DND-41 (cell line): ENCODE results near the gene HDAC7.

ENCODE experiments used
- ATAC-seq: fragments of 200-7000 bp; cut with Tn5 transposase; 3 replicates; pipeline ENCODE4 v1.9.1; 2021; ENCODE audit warnings: low read depth; ENCODE audit not compliant: insufficient read depth
- DNase-seq: peaks from one replicate; pipeline ENCODE4 v3.0.0-alpha.2; 2020
- H2AFZ ChIP-seq: 2 replicates; pipeline ENCODE4 v1.6.0; 2012; ENCODE audit warnings: low read depth, low read length
- H3K27ac ChIP-seq: 2 replicates; pipeline ENCODE4 v1.5.1; 2012; ENCODE audit warnings: low read length, inconsistent platforms
- H3K27me3 ChIP-seq: fragments of 200-600 bp; sonication (generic); 2 replicates; pipeline ENCODE4 v1.6.0; 2012; ENCODE audit warnings: low read length, mild to moderate bottlenecking, inconsistent platforms; ENCODE audit not compliant: insufficient read depth, poor library complexity
- H3K36me3 ChIP-seq: 2 replicates; pipeline ENCODE4 v1.5.1; 2012; ENCODE audit warnings: low read length, inconsistent platforms; ENCODE audit not compliant: insufficient read depth
- H3K4me1 ChIP-seq: 2 replicates; pipeline ENCODE4 v1.5.1; 2012; ENCODE audit warnings: mild to moderate bottlenecking, low read length; ENCODE audit not compliant: insufficient read depth
- H3K4me2 ChIP-seq: 2 replicates; pipeline ENCODE4 v1.6.0; 2012; ENCODE audit warnings: mild to moderate bottlenecking, moderate library complexity, low read length, inconsistent platforms; ENCODE audit not compliant: insufficient read depth
- H3K4me3 ChIP-seq, 2 experiments: fragments of 200-600 bp in 1 of 2; shearing (Covaris generic) in 1 of 2; 2 replicates each; pipeline ENCODE4 v1.5.1; 2012 to 2016; ENCODE audit warnings: inconsistent platforms in 2 of 2, low read length in 2 of 2, mild to moderate bottlenecking in 2 of 2, low read depth in 1 of 2, moderate library complexity in 1 of 2
- H3K79me2 ChIP-seq: 2 replicates; pipeline ENCODE4 v1.6.0; 2012; ENCODE audit warnings: low read length, inconsistent platforms; ENCODE audit not compliant: insufficient read depth
- H3K9ac ChIP-seq: 2 replicates; pipeline ENCODE4 v1.6.0; 2012; ENCODE audit warnings: low read depth, mild to moderate bottlenecking, inconsistent platforms, low read length, moderate library complexity
- H3K9me3 ChIP-seq: 2 replicates; pipeline ENCODE4 v1.5.1; 2012; ENCODE audit warnings: low read length, moderate library complexity, mild to moderate bottlenecking, inconsistent platforms; ENCODE audit not compliant: insufficient read depth, severe bottlenecking
- H4K20me1 ChIP-seq: 2 replicates; pipeline ENCODE4 v1.6.0; 2012; ENCODE audit warnings: low read length; ENCODE audit not compliant: insufficient read depth
- EZH2 ChIP-seq: IDR thresholded peaks from 3 replicates; pipeline ENCODE4 v1.6.1; 2012; ENCODE audit warnings: borderline replicate concordance, low read depth, mild to moderate bottlenecking, moderate library complexity, low read length, inconsistent platforms; ENCODE audit not compliant: severe bottlenecking
- TF ChIP-seq, protein P1 (sequence below): IDR thresholded peaks from 2 replicates; pipeline ENCODE4 v1.5.1; 2012; ENCODE audit warnings: borderline replicate concordance, low read length, moderate library complexity, mild to moderate bottlenecking; ENCODE audit not compliant: poor library complexity, severe bottlenecking; ENCODE audit errors: extremely low read depth

The HDAC7 gene

DNA sequence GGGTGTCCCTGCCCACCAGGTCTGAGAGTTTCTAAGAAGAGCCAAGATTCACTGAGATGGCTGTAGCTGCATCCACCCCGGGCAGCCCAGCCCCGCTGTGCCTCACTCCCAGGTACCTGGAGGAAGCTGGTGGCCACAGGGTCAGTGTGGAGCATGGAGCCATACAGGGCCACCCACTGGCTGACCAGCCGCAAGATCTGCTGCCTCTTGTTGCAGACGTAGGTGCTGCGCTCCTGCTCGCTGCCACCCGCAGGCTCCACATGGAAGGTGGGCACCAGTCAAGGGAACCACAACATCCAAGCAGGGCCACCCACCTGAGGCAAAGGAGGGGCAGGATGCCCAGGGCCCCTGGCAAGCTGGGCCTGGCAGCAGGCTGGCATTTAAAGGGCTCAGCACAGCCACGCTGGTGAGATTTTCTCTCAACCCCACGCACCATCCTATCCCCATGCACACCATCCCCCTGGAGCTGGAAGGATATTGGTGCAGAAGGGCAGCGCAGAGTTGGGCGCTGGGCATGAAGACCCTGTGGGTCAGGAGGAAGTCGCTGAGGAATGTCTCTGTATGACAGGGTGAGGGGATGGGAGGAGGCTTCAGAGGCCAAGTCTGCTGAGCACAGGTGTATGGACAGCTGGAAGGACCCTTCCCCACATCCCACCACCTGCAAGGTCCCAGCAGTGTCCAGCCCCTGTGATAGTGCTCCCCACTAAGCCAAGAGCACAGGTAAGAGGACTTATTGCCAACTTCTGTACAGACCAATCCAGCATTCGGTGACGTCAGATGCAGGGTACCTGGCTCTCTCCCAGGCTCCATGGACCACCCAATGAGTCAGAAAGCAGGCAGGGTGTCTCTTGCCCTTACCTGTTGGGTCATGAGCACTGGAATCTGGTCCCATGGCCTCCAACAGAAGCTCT lies 71.9 kb downstream of the HDAC7 start:
- H4K20me1 ChIP-seq, result no peaks in the 10 kb centered on the region; the same call in 1 of the 2 replicates
- H2AFZ ChIP-seq, result no peak overlapping the region
- ATAC-seq (no peak), DNase-seq (no peak)
- H3K27me3 ChIP-seq, result peaks cover 7% of the 10 kb centered on the region
- no peak overlapping the region for H3K4me2 ChIP-seq
- H3K4me3 ChIP-seq, result no peak overlapping the region
- H3K4me1 ChIP-seq, result no peaks in the 10 kb centered on the region
- TF ChIP-seq, protein P1, sequence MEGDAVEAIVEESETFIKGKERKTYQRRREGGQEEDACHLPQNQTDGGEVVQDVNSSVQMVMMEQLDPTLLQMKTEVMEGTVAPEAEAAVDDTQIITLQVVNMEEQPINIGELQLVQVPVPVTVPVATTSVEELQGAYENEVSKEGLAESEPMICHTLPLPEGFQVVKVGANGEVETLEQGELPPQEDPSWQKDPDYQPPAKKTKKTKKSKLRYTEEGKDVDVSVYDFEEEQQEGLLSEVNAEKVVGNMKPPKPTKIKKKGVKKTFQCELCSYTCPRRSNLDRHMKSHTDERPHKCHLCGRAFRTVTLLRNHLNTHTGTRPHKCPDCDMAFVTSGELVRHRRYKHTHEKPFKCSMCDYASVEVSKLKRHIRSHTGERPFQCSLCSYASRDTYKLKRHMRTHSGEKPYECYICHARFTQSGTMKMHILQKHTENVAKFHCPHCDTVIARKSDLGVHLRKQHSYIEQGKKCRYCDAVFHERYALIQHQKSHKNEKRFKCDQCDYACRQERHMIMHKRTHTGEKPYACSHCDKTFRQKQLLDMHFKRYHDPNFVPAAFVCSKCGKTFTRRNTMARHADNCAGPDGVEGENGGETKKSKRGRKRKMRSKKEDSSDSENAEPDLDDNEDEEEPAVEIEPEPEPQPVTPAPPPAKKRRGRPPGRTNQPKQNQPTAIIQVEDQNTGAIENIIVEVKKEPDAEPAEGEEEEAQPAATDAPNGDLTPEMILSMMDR, result no peak
- no peak for TF ChIP-seq EZH2
- no peaks in the 10 kb centered on the region for H3K36me3 ChIP-seq
- no peaks in the 10 kb centered on the region for H3K9me3 ChIP-seq
- H3K79me2 ChIP-seq, result no peaks in the 10 kb centered on the region
- H3K9ac ChIP-seq, result no peak overlapping the region
- no peak overlapping the region for H3K27ac ChIP-seq

DNA sequence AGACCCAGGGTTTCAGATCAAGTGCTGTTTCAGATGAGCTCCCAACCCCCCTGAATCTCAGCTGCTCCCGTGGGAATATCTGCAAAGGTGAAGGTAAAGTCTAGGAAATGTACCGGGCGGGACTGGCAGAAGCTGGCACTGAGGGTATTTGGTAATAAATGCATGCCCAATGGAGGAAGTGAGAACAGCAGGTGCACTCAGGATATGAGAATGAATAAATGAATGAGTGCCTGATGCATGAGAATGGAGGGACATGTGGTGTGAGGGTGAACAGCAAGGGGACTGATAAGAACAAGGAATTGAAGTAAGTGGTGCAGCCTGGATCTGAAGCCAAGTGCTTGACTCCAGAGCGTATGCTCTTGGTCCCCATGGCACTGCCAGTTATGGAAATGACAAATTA lies 72.6 kb downstream of the HDAC7 start:
- DNase-seq (no peak), ATAC-seq (no peak)
- Histone ChIP-seq H3K27ac (no peak overlapping the region), H3K36me3 (no peaks in the 10 kb centered on the region), H3K9me3 (no peaks in the 10 kb centered on the region), H3K4me2 (no peak overlapping the region), H3K4me1 (peaks cover 5% of the 10 kb centered on the region; the same call in 1 of the 2 replicates), H3K9ac (no peak overlapping the region), H3K27me3 (peaks cover 7% of the 10 kb centered on the region), H2AFZ (no peak overlapping the region), H4K20me1 (peaks cover 3% of the 10 kb centered on the region), H3K4me3 (no peak overlapping the region), H3K79me2 (no peaks in the 10 kb centered on the region)
- TF ChIP-seq EZH2, result no peak
- TF ChIP-seq, protein P1, result no peak

DNA sequence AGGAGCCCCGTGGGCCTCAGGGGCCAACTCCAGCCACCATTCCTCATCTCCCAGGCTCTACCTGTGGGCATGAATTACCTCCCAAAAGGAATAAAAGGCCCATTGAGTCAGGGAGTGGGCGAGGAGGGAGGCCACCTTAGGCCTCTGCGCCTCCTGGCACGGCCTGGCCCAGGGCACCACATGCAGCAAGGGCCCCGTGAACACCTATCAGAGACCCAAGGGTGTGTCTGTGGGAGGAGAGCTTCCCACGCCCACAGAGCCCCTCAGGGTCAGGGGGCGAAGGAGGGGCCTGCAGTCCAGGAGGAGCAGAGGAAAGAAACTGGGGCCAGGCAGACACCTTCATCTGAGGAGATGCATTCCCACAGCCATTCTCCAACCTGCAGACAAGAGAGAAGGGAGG lies 73.2 kb downstream of the HDAC7 start:
- no peak for TF ChIP-seq EZH2
- TF ChIP-seq, protein P1, result no peak
- H3K36me3 ChIP-seq, result no peaks in the 10 kb centered on the region
- H3K4me1 ChIP-seq, result peaks cover 11% of the 10 kb centered on the region
- DNase-seq (no peak), ATAC-seq (no peak)
- no peak overlapping the region for H3K4me3 ChIP-seq
- no peak overlapping the region for H2AFZ ChIP-seq
- no peak overlapping the region for H3K4me2 ChIP-seq
- no peak overlapping the region for H3K9ac ChIP-seq
- peaks cover 3% of the 10 kb centered on the region for H4K20me1 ChIP-seq
- no peaks in the 10 kb centered on the region for H3K9me3 ChIP-seq
- H3K27ac ChIP-seq, result no peak overlapping the region
- peaks cover 7% of the 10 kb centered on the region for H3K27me3 ChIP-seq
- no peaks in the 10 kb centered on the region for H3K79me2 ChIP-seq
